Left hindlimb (tissue), 1 donor: ENCODE measurements around the gene ADNP2.

ENCODE experiments used
- DNase-seq: peaks from one replicate; pipeline ENCODE4 v3.0.0-alpha.2; 2018

The ADNP2 gene

GRCh38 chr18:80106482-80107051, 2.5 kb upstream of the ADNP2 start:
- DNase-seq, result no peak

- DNase-seq, result no peak
These were observed 1.6 kb upstream of the ADNP2 start for GRCh38 chr18:80107426-80107825.

- DNase-seq, result peak; percentile 39
These were observed 933 bp upstream of the ADNP2 start for GRCh38 chr18:80108121-80108536.

- peak; percentile 64 for DNase-seq
These were observed 615 bp downstream of the ADNP2 start for GRCh38 chr18:80109676-80110078.

- DNase-seq, result no peak
These were observed 3.7 kb downstream of the ADNP2 start for GRCh38 chr18:80112624-80113248.

GRCh38 chr18:80115035-80115434, 6.0 kb downstream of the ADNP2 start:
- DNase-seq, result no peak

- DNase-seq, result no peak
These were observed 10.0 kb downstream of the ADNP2 start for GRCh38 chr18:80119111-80119510.

- DNase-seq, result no peak
These were observed 11.9 kb downstream of the ADNP2 start for GRCh38 chr18:80120932-80121331.

GRCh38 chr18:80124131-80124530, 15.1 kb downstream of the ADNP2 start:
- no peak for DNase-seq

GRCh38 chr18:80126797-80127196, 17.7 kb downstream of the ADNP2 start:
- DNase-seq, result no peak

GRCh38 chr18:80127635-80128034, 18.6 kb downstream of the ADNP2 start:
- no peak for DNase-seq

- DNase-seq, result no peak
These were observed 20.8 kb downstream of the ADNP2 start for GRCh38 chr18:80129672-80130367.

GRCh38 chr18:80130555-80130954, 21.5 kb downstream of the ADNP2 start:
- no peak for DNase-seq

- no peak for DNase-seq
These were observed 23.2 kb downstream of the ADNP2 start for GRCh38 chr18:80132180-80132812.

- no peak for DNase-seq
These were observed 24.1 kb downstream of the ADNP2 start for GRCh38 chr18:80133124-80133523.

- DNase-seq, result no peak
These were observed 26.1 kb downstream of the ADNP2 start for GRCh38 chr18:80135136-80135535.

GRCh38 chr18:80136679-80137078, 27.6 kb downstream of the ADNP2 start:
- no peak for DNase-seq

GRCh38 chr18:80137137-80137536, 28.1 kb downstream of the ADNP2 start:
- no peak for DNase-seq

GRCh38 chr18:80137976-80138375, 28.9 kb downstream of the ADNP2 start:
- no peak for DNase-seq

- no peak for DNase-seq
These were observed 31.5 kb downstream of the ADNP2 start for GRCh38 chr18:80140455-80140985.

GRCh38 chr18:80143881-80144280, 34.8 kb downstream of the ADNP2 start:
- no peak for DNase-seq

GRCh38 chr18:80145196-80145804, 36.2 kb downstream of the ADNP2 start:
- DNase-seq, result no peak

GRCh38 chr18:80147037-80147417, 38.0 kb downstream of the ADNP2 start:
- no peak for DNase-seq
